CD4-positive, alpha-beta T cell treated with Interleukin-1 beta for 1 hour (primary cell): ENCODE measurements around the gene BRD9.
"Not testable (repeated sequence)": the region's sequence is repeated elsewhere in the genome, so short reads cannot be mapped to it uniquely, and the experiment has no call there.

ENCODE experiments used
- DNase-seq, 2 donors: peaks; one replicate each; pipeline ENCODE4 v3.0.0-alpha.2; 2020 to 2022

The BRD9 gene

GRCh38 chr5:902129-902916, 9.7 kb upstream of the BRD9 start:
- no peak for DNase-seq

GRCh38 chr5:900781-901180, 8.2 kb upstream of the BRD9 start:
- DNase-seq, result no peak

GRCh38 chr5:893711-894110, 1.1 kb upstream of the BRD9 start:
- DNase-seq, result no peak

- DNase-seq, result no peak
These were observed 521 bp upstream of the BRD9 start for GRCh38 chr5:893137-893506.

- no peak for DNase-seq
These were observed 686 bp downstream of the BRD9 start for GRCh38 chr5:891837-892393.

- no peak for DNase-seq
These were observed 1.3 kb downstream of the BRD9 start for GRCh38 chr5:891117-891836.

- DNase-seq, result no peak
These were observed 3.4 kb downstream of the BRD9 start for GRCh38 chr5:889075-889710.

- no peak for DNase-seq
These were observed 4.0 kb downstream of the BRD9 start for GRCh38 chr5:888638-889035.

- no peak for DNase-seq
These were observed 4.5 kb downstream of the BRD9 start for GRCh38 chr5:887947-888637.

GRCh38 chr5:886716-887325, 5.8 kb downstream of the BRD9 start:
- DNase-seq, result no peak

GRCh38 chr5:886036-886435, 6.6 kb downstream of the BRD9 start:
- no peak for DNase-seq

- no peak for DNase-seq
These were observed 7.1 kb downstream of the BRD9 start for GRCh38 chr5:885529-885928.

GRCh38 chr5:885127-885442, 7.5 kb downstream of the BRD9 start:
- no peak for DNase-seq

GRCh38 chr5:884345-885126, 8.1 kb downstream of the BRD9 start:
- no peak for DNase-seq

- no peak for DNase-seq
These were observed 9.0 kb downstream of the BRD9 start for GRCh38 chr5:883475-884181.

GRCh38 chr5:882253-883183, 10.1 kb downstream of the BRD9 start:
- peak in 1 of 2 donors; percentile 16 for DNase-seq

- no peak for DNase-seq
These were observed 11.1 kb downstream of the BRD9 start for GRCh38 chr5:881551-881935.

- no peak for DNase-seq
These were observed 11.6 kb downstream of the BRD9 start for GRCh38 chr5:880816-881550.

GRCh38 chr5:878677-879076, 13.9 kb downstream of the BRD9 start:
- DNase-seq, result not testable (repeated sequence)
